NCI-H748 treated with DMSO at 0.1 percent for 48 hours (cell line): Measurements from ENCODE around the gene MLYCD.
A peak's percentile ranks its signal among the peaks of the same experiment; 100 is the strongest.

ENCODE experiments used
- DNase-seq: peaks from one replicate; lab custom pipeline; 2025; lab: John Stamatoyannopoulos, UW

MLYCD gene

GRCh38 chr16:83898463-83899271, at the start of gene MLYCD:
TSS of gene MLYCD (plus strand) at chr16:83899115. CDS start at chr16:83899145, 30 bp downstream.
- DNase-seq = peak; percentile 18

GRCh38 chr16:83849421-83849820, 49.5 kb upstream of the MLYCD start:
- DNase-seq = no peak

GRCh38 chr16:83850947-83851346, 48.0 kb upstream of the MLYCD start:
- no peak for DNase-seq

DNA sequence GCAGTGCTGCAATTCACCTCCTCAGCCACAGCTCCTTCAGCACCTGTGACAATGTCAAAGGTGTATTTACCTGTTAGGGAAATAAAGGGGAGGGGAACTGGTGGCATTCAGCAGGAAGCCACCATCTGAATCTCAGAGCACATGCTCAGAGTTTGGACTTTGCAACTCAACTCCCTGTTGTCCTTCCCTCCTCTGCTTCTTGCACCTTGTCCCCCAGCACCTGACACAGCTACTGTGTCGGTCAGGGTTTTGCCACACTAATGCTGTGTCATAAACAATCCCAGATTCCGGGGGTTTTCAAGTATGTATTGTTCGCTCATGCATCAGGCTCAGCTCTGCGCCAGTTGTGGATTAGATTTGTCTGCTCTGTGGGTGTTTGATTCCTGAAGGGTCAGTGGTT, 47.4 kb upstream of the MLYCD start:
- DNase-seq = no peak

GRCh38 chr16:83852774-83853173, 46.1 kb upstream of the MLYCD start:
- DNase-seq = no peak

- DNase-seq = no peak
These were observed 45.1 kb upstream of the MLYCD start for GRCh38 chr16:83853834-83854233.

- DNase-seq = no peak
These were observed 44.5 kb upstream of the MLYCD start for GRCh38 chr16:83854420-83854819.

- DNase-seq = no peak
These were observed 42.1 kb upstream of the MLYCD start for GRCh38 chr16:83856792-83857191.

DNA sequence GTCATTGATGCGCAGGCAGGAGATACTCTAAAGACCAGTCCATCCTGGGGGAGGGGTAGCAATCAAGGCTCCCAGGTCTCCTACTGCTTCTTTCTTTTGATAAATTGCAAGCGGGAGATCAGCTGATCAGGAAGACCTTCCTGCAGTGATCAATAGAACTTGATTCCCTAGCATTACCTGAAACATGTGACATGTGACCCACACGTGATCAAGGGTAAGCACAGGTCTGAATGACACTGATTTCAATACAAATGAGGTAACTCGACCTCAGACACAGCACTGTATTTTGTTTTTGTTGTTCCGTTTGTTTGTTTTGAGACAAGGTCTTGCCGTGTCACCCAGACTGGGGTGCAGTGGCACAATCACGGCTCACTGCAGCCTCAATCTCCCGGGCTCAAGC, 39.6 kb upstream of the MLYCD start:
- no peak for DNase-seq

- DNase-seq = no peak
These were observed 36.3 kb upstream of the MLYCD start for GRCh38 chr16:83862661-83863060.

GRCh38 chr16:83863682-83864081, 35.2 kb upstream of the MLYCD start:
- DNase-seq = no peak

DNA sequence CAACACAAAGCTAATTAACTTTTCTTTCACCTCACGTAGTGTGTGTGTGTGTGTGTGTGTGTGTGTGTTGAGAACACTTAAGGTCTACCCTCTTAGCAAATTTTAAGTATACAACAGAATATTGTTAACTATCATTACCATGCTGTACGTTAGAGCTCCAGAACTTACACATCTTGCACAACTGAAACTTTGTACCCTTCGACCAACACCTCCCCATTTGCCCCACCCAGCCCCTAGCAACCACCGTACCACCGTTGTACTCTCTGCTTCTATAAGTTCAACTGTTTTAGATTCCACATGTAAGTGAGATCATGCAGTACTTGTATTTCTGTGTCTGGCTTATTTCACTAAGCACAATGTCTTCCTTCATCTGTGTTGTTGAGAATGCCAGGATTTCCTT, 28.1 kb upstream of the MLYCD start:
- no peak for DNase-seq

DNA sequence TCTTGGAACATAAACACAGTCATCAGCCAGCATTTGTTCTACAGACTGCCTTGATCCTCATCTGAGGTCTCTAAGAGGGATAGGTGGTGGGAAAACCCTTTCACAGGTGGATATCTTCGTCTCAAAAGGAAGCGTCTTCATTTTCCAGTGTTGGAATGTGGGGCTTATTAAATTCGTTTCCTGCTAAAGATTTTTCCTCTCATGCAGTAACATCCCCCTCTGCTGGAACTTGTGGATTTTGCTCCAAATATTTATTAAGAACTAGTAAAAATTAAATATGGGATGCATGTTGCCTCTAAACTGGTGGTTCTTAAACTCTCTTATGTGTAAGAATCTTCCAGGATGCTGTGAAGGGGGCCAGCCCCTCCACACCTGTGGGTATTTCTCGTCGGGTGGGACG, 20.1 kb upstream of the MLYCD start:
- no peak for DNase-seq

DNA sequence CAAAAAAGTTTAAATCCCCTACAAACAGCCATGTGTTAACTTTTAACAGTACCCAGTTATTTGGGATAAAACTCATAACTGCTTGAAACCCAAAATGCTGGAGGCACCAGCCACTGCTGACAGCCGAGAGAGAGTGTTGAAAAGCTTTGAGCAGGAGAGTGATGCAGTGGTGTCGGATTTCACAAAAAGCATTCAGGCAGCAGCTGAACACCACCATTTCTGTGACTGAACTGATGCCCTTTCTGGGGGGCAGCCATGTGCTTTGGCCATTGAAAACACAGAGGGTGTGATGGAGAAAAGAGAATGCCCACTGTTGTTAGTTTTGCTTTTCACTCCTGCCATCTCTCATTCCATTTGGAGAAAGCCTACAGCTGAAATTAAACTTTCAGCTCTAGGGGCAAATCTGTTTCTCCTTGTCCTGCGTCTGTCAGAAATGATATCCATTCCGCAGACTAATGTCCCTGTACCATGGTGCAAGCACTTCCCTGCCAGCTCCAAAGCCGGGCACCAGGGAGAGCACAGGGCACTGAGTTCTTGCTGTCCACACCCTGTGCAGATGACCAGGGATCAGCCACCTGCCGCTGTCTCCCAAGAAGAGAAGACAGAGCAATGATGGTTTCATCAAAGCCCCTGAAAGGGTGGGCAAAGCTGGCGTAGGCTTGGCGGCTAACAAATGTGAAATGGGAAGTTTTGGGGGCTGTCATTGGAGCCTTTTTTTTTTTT, 16.6 kb upstream of the MLYCD start:
- no peak for DNase-seq

DNA sequence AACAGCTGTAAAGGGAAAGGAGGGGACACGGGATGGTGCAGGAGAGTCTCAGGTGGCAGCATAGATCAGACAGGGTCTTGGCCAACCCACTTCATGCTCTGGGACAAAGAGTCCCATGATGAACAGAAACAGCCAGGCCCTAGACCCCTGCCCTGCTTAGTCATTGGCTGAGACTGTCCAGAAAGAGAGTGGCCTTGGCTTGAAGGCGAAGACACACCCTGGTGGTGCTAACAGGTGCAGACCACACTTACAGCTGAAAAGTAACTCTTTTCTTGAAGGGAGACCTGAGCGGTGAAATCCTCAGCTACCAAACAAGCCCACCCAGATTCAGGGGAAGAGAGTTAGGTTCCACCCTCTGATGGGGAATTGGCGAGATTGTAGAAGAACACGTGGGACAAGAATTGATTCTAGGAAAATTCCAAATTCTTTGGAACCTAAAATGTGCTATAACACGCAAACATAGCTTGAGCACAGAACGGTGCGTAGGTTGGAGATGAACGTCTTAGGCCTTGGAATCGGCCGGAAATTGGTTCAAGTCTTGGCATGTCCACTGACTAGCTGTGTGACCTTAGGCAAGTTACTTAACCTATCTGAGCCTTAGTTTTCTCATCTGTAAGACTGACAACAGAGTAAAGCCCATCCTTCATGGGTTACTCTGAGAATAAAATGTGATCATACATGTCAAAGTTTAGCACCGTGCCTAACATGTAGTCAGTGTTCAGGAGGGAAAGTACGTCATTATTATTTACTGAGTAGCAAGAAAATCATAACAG, 12.5 kb upstream of the MLYCD start:
- DNase-seq = no peak

DNA sequence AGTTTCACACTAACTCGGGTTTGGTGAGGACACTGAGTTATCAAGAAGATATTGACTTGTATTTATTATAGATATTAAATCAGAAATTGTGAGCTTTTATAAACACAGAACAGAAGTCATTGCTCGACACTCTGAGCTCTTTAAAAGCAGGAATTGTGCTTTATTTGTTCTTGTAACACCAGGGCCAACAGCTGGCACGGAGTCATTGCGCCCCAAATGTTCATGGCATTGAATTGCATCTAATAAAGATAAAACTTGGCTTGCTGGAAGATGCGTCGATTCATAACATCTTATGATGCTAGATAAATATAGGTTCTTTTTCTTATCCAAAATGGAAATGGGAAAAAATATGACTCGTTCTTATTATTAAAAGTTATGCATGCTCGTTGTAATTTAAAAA, 11.8 kb upstream of the MLYCD start:
- no peak for DNase-seq

DNA sequence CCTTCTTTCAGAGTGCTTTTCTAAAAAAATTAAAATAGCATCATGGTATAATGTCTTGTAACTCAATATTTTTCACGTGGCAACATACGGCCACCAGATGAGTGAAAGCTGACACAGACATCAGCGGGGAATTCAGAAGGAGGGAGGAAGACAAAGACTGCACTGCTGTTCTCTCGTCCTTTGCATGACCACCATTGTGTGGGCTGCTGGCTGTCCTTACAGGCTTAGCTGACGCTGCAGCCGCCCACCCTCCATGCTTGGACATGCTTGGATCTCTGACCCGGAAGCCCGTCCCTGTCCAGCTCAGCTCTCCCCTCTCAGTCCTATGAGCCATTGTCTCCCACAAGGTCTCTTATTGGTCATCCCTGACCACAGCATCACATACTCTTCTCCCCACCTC, 11.4 kb upstream of the MLYCD start:
- DNase-seq = no peak

DNA sequence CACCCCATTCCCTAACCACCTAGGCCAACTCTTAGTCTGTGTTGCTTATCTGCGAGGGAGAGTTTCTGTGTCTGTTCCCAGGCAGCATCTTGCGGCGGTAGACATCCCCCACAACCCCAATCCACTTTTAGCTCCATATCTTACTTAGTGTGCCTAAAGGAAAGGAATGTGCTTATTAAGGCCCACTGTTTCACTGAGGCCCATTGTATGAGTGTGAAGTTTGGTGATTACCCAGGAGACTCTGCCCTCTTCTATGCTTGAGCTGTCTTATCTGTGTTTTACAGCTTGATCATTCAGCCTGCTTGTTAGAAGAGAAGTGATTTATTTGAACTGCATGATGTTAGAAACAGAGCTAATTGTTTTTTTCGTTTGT, 10.3 kb upstream of the MLYCD start:
- no peak for DNase-seq

DNA sequence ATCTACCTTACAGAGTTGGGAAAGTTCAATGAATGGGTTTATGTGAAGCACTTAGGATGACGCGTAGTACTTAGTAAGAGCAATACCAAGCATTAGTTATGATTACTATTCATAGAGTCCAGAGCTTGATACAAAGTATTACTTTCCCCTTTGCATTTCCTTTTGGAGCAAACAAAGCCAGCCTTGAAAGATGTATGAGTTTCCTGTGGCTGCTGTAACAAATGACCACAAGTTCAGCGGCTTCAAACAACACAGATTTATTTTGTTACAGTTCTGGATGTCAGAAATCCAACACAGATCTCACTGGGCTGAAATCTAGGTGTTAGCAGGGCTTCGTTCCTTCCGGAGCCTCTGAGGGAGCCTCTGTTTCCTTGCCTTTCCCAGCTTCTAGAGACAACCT, 8.6 kb upstream of the MLYCD start:
- DNase-seq = no peak

GRCh38 chr16:83891742-83892141, 7.2 kb upstream of the MLYCD start:
- no peak for DNase-seq

DNA sequence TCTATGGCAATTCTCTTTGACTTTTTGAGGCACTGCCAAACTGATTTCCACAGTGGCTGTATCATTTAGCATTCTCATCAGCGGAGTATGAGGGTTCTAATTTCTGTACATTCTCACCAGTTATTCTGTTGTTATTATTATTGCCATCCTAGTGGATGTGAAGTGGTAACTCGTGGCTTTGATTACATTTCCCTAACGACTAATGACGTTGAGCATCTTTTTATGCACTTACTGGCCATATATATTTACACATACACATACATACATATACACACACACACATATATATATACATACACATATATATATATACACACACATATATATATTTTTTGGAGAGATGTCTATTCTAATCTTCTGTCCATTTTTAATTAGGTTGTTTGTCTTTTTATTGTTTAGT, 3.7 kb upstream of the MLYCD start:
- no peak for DNase-seq

DNA sequence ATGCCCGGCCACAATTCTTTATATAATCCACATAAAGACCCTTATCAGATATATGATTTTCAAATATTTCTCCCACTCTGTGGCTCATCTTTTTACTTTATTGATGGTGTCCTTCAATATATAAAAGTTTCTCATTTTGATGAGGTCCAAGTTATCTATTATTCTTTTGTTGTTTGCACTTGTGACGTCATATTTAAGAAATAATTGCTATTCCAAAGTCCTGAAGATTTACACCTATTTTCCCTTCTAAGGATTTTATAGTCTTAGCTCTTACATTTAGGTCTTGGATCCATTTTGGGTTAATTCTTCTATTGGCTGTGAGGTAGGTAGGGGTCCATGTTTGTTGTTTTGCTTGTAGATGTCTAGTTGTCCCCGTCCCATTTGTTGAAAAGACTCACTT, 3.0 kb upstream of the MLYCD start:
- DNase-seq = no peak
